HEK293T (cell line): ENCODE data around the gene KLHL9.

Experiments used
- FOXA1 ChIP-seq: fragments of 450-650 bp; IDR thresholded peaks from 2 replicates; pipeline ENCODE4 v1.6.1; 2016; ENCODE audit warnings: mild to moderate bottlenecking
- FOXK2 ChIP-seq: fragments of 450-650 bp; IDR thresholded peaks from 2 replicates; pipeline ENCODE4 v1.6.1; 2016; ENCODE audit warnings: mild to moderate bottlenecking
- LEF1 ChIP-seq: fragments of 450-650 bp; IDR thresholded peaks from 2 replicates; pipeline ENCODE4 v1.6.1; 2017; ENCODE audit warnings: mild to moderate bottlenecking, borderline replicate concordance
- SP1 ChIP-seq: fragments of 450-650 bp; IDR thresholded peaks from 2 replicates; pipeline ENCODE4 v1.6.1; 2017
- SUZ12 ChIP-seq: fragments of 450-650 bp; IDR thresholded peaks from 2 replicates; pipeline ENCODE4 v1.6.1; 2016; ENCODE audit warnings: mild to moderate bottlenecking
- TARDBP ChIP-seq: fragments of 450-650 bp; IDR thresholded peaks from 2 replicates; pipeline ENCODE4 v1.6.1; 2016
- ZNF384 ChIP-seq: fragments of 450-650 bp; IDR thresholded peaks from 2 replicates; pipeline ENCODE4 v1.6.1; 2016

DNA sequence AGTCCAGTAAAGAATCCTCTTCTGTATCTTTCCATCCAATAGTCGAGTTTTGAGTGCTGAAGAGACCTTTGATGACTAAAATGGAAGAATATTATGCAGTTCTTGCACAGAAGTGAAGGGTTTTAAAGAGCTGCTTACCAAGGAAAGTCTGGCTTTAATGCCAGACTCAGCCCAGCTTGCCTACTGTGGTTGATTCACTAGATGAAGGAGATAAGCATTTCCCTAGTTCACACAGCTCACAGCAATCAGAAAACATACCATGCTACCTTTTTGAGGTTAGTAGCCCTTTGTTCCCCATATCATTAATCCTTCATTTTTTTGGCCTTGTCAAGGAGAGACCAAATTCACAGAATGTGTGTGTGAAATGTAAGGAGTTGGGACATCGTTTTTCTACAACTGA is 45.4 kb downstream of the KLHL9 start:
- TF ChIP-seq SP1 (no peak), SUZ12 (no peak), FOXA1 (no peak), FOXK2 (no peak), TARDBP (no peak), LEF1 (no peak), ZNF384 (no peak)
